ENCODE results near the gene SCRT2.

Gene SCRT2

GRCh38 chr20:620246-620645 lies 55.4 kb downstream of the SCRT2 start:
- CTCF ChIA-PET: no interaction called here
- POLR2A ChIA-PET: no interaction called here
- DNase-seq (ENCODE audit: extremely low spot score): no peak
- TF ChIP-seq TARDBP (IDR thresholded peaks at IDR 0.05): no peak
- no peak for TF ChIP-seq CTBP1 (IDR thresholded peaks at IDR 0.05; ENCODE audit: borderline replicate concordance)
- no peak for TF ChIP-seq ARNT (IDR thresholded peaks at IDR 0.05)

GRCh38 chr20:618980-619379 lies 56.6 kb downstream of the SCRT2 start:
- ChIA-PET CTCF (no interaction called here), POLR2A (no interaction called here)
- TF ChIP-seq ELF4 (IDR thresholded peaks at IDR 0.05) (no peak), BHLHE40 (IDR thresholded peaks at IDR 0.05; ENCODE audit: borderline replicate concordance) (no peak)
- no peak for DNase-seq (ENCODE audit: extremely low spot score)

DNA sequence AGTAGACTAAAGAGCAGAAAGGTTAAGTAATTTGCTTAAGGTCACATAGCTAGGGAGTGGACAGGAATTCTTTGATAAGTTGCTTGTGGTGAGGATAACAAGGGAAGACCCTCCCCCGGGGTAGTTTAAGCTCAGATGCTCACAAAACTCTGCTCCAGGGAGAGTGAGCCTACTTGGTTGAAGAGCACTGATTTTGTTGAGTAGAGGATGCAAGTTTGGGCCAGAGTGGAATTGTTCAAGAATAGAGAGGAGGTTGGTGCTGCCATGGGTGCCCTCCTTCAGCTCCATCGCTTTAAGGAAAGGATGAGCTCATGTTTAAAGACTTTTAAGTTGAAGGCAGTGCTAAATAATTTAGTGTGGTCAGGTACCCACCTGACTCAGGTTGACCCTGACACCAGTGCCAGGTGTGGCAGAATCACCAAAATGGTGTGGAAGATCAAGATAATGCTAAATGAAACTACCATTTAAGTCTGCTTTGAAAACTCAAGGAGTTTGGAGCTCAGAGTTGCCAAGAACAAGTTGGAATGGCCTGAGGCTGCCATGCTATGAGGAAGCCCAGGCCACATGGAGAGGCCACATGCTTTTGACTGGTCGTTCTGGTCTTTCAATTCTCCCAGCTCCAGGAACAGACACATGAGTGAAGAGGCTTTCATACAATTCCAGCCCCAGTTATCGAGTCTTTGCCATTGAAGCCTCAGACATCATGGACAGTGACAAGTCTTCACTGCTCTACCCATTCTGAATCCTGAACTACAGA lies 57.5 kb downstream of the SCRT2 start:
- ChIA-PET CTCF (interaction anchor here (0.9 kb wide), 1 partner anchor 27 kb away, joined by 3 read pairs; no protein-coding TSS in a partner anchor), POLR2A (no interaction called here)
- TF ChIP-seq HDGF (IDR thresholded peaks at IDR 0.05; ENCODE audit: borderline replicate concordance) (no peak), FOXM1 (IDR thresholded peaks at IDR 0.05; ENCODE audit: borderline replicate concordance) (no peak), FOXK2 (IDR thresholded peaks at IDR 0.05) (no peak), SUZ12 (IDR thresholded peaks at IDR 0.05) (no peak), ELF4 (IDR thresholded peaks at IDR 0.05) (no peak), ZNF384 (IDR thresholded peaks at IDR 0.05) (no peak), CTBP1 (IDR thresholded peaks at IDR 0.05; ENCODE audit: borderline replicate concordance) (no peak)
- TF ChIP-seq, protein P1, sequence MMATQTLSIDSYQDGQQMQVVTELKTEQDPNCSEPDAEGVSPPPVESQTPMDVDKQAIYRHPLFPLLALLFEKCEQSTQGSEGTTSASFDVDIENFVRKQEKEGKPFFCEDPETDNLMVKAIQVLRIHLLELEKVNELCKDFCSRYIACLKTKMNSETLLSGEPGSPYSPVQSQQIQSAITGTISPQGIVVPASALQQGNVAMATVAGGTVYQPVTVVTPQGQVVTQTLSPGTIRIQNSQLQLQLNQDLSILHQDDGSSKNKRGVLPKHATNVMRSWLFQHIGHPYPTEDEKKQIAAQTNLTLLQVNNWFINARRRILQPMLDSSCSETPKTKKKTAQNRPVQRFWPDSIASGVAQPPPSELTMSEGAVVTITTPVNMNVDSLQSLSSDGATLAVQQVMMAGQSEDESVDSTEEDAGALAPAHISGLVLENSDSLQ (IDR thresholded peaks at IDR 0.05): no peak
- DNase-seq (ENCODE audit: extremely low spot score): no peak

DNA sequence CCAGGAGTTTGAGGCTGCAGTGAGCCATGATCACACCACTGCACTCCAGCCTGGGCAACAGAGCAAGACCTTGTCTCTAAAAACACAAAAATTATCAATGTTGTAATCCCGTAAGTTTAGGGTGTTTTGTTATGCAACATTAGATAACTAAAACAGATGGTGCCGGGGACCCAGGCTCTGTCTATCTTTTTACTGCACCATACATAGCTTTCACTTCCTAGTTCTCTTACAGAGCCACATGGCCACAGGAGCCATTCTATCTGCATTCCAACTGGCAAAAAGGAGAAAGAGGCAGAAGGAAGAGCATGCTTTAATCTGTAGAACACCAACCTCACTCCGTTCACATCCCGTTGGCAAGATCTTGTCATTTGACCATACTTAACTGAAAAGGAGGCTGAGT lies 60.1 kb downstream of the SCRT2 start:
- TF ChIP-seq ARNT (IDR thresholded peaks at IDR 0.05): no peak
- TF ChIP-seq FOXA1 (IDR thresholded peaks at IDR 0.05): no peak
- TF ChIP-seq FOXK2 (IDR thresholded peaks at IDR 0.05): no peak
- TF ChIP-seq SUZ12 (IDR thresholded peaks at IDR 0.05): no peak
- TF ChIP-seq NFRKB (IDR thresholded peaks at IDR 0.05): no peak
- no peak for TF ChIP-seq FOXM1 (IDR thresholded peaks at IDR 0.05; ENCODE audit: borderline replicate concordance)
- TF ChIP-seq, protein P1 (IDR thresholded peaks at IDR 0.05): no peak
- no peak for TF ChIP-seq ELF4 (IDR thresholded peaks at IDR 0.05)
- TF ChIP-seq LEF1 (IDR thresholded peaks at IDR 0.05; ENCODE audit: borderline replicate concordance): no peak
- no peak for TF ChIP-seq BHLHE40 (IDR thresholded peaks at IDR 0.05; ENCODE audit: borderline replicate concordance)
- TF ChIP-seq HDGF (IDR thresholded peaks at IDR 0.05; ENCODE audit: borderline replicate concordance): no peak
- no peak for TF ChIP-seq ZNF384 (IDR thresholded peaks at IDR 0.05)
- ChIA-PET POLR2A (no interaction called here), CTCF (no interaction called here)
- no peak for DNase-seq (ENCODE audit: extremely low spot score)

- TF ChIP-seq FOXK2 (IDR thresholded peaks at IDR 0.05) (no peak), FOXA1 (IDR thresholded peaks at IDR 0.05) (no peak), FOXM1 (IDR thresholded peaks at IDR 0.05; ENCODE audit: borderline replicate concordance) (no peak), SP1 (IDR thresholded peaks at IDR 0.05) (no peak), ARNT (IDR thresholded peaks at IDR 0.05) (no peak), ZNF384 (IDR thresholded peaks at IDR 0.05) (no peak), SUZ12 (IDR thresholded peaks at IDR 0.05) (no peak), BHLHE40 (IDR thresholded peaks at IDR 0.05; ENCODE audit: borderline replicate concordance) (no peak), L3MBTL2 (conservative IDR thresholded peaks at IDR 0.05) (no peak), CTBP1 (IDR thresholded peaks at IDR 0.05; ENCODE audit: borderline replicate concordance) (no peak), ELF4 (IDR thresholded peaks at IDR 0.05) (no peak), TARDBP (IDR thresholded peaks at IDR 0.05) (no peak), LEF1 (IDR thresholded peaks at IDR 0.05; ENCODE audit: borderline replicate concordance) (no peak), HDGF (IDR thresholded peaks at IDR 0.05; ENCODE audit: borderline replicate concordance) (no peak), NFRKB (IDR thresholded peaks at IDR 0.05) (no peak)
- TF ChIP-seq, protein P1 (IDR thresholded peaks at IDR 0.05): no peak
Measured at GRCh38 chr20:611843-612185, 63.8 kb downstream of the SCRT2 start.

More at GRCh38 chr20:611843-612185, 63.8 kb downstream of the SCRT2 start:
- ChIA-PET CTCF (interaction anchor here (0.8 kb wide), 1 partner anchor 33 kb away, joined by 3 read pairs; no protein-coding TSS in a partner anchor), POLR2A (no interaction called here)
- DNase-seq (ENCODE audit: extremely low spot score): no peak
